ENCODE results near the gene PRCD. TPM values are rescaled to one million over a fixed set of nuclear protein-coding genes. Genes with fewer than 3 reads are reported as not detected.

The PRCD gene
- polyA plus RNA-seq, 1 experiment = 0.21 TPM

- no peak for TF ChIP-seq CTCF (IDR thresholded peaks at IDR 0.05; ENCODE audit: insufficient read depth, low read depth, low read length)
- ChIA-PET CTCF (interaction anchor here (1.1 to 19.7 kb wide), 6 partner anchors 8 to 113 kb away, joined by 3 to 442 read pairs (median 4); partner anchors contain the start of genes AANAT, SPHK1 and UBE2O), POLR2A (no interaction called here)
- DNase-seq (ENCODE audit: low read depth) = no peak
- no peaks in the 10 kb centered on the region for H3K36me3 ChIP-seq (ENCODE audit: control insufficient read depth, insufficient read depth, low read length)
- peak overlapping the region; percentile 13; the same call in 1 of the 2 replicates for H3K4me3 ChIP-seq (ENCODE audit: low read depth, low read length)
- no peaks in the 10 kb centered on the region for H3K27me3 ChIP-seq (ENCODE audit: control insufficient read depth, insufficient read depth, low read length)
Measured at GRCh38 chr17:76497979-76498875, 41.6 kb upstream of the PRCD start.

- DNase-seq (ENCODE audit: low read depth) = no peak
- no peaks in the 10 kb centered on the region for H3K36me3 ChIP-seq (ENCODE audit: control insufficient read depth, insufficient read depth, low read length)
- no peaks in the 10 kb centered on the region for H3K27me3 ChIP-seq (ENCODE audit: control insufficient read depth, insufficient read depth, low read length)
- POLR2A ChIA-PET = no interaction called here
- no peak overlapping the region for H3K4me3 ChIP-seq (ENCODE audit: low read depth, low read length)
- CTCF ChIA-PET = interaction anchor here (0.5 to 19.7 kb wide), 6 partner anchors 9 to 114 kb away, joined by 3 to 442 read pairs (median 4); partner anchors contain the start of genes AANAT, CYGB, SPHK1 and UBE2O
- TF ChIP-seq CTCF (IDR thresholded peaks at IDR 0.05; ENCODE audit: insufficient read depth, low read depth, low read length) = no peak
Measured at GRCh38 chr17:76498876-76499251, 41.0 kb upstream of the PRCD start.

- DNase-seq (ENCODE audit: low read depth) = no peak
- CTCF ChIA-PET = interaction anchor here (0.5 to 19.7 kb wide), 4 partner anchors 13 to 39 kb away, joined by 3 to 442 read pairs (median 4); partner anchors contain the start of genes AANAT, CYGB and UBE2O
- Histone ChIP-seq H3K4me3 (ENCODE audit: low read depth, low read length) (no peak overlapping the region), H3K36me3 (ENCODE audit: control insufficient read depth, insufficient read depth, low read length) (no peaks in the 10 kb centered on the region), H3K27me3 (ENCODE audit: control insufficient read depth, insufficient read depth, low read length) (no peaks in the 10 kb centered on the region)
- TF ChIP-seq CTCF (IDR thresholded peaks at IDR 0.05; ENCODE audit: insufficient read depth, low read depth, low read length) = no peak
- POLR2A ChIA-PET = no interaction called here
Measured at GRCh38 chr17:76499267-76499667, 40.6 kb upstream of the PRCD start.

- POLR2A ChIA-PET = no interaction called here
- no peaks in the 10 kb centered on the region for H3K27me3 ChIP-seq (ENCODE audit: control insufficient read depth, insufficient read depth, low read length)
- peak overlapping the region; percentile 52 for H3K4me3 ChIP-seq (ENCODE audit: low read depth, low read length)
- no peak for DNase-seq (ENCODE audit: low read depth)
- TF ChIP-seq CTCF (IDR thresholded peaks at IDR 0.05; ENCODE audit: insufficient read depth, low read depth, low read length) = no peak
- H3K36me3 ChIP-seq (ENCODE audit: control insufficient read depth, insufficient read depth, low read length) = no peaks in the 10 kb centered on the region
- CTCF ChIA-PET = interaction anchor here (1.4 to 19.7 kb wide), 2 partner anchors 14 to 40 kb away, joined by 4 to 442 read pairs; partner anchors contain the start of genes AANAT and UBE2O
Measured at GRCh38 chr17:76500074-76500746, 39.6 kb upstream of the PRCD start.

- DNase-seq (ENCODE audit: low read depth) = no peak
- ChIA-PET POLR2A (interaction anchor here (1.1 kb wide), 1 partner anchor 8 kb away, joined by 4 read pairs; no protein-coding TSS in a partner anchor), CTCF (interaction anchor here (1.4 to 19.7 kb wide), 2 partner anchors 14 to 40 kb away, joined by 4 to 442 read pairs; partner anchors contain the start of genes AANAT and UBE2O)
- H3K36me3 ChIP-seq (ENCODE audit: control insufficient read depth, insufficient read depth, low read length) = no peaks in the 10 kb centered on the region
- no peak for TF ChIP-seq CTCF (IDR thresholded peaks at IDR 0.05; ENCODE audit: insufficient read depth, low read depth, low read length)
- no peaks in the 10 kb centered on the region for H3K27me3 ChIP-seq (ENCODE audit: control insufficient read depth, insufficient read depth, low read length)
- peak overlapping the region; percentile 52 for H3K4me3 ChIP-seq (ENCODE audit: low read depth, low read length)
Measured at GRCh38 chr17:76500747-76501017, 39.2 kb upstream of the PRCD start.
